Measurements from ENCODE around the gene APOL2.
"Not testable (repeated sequence)": the region's sequence is repeated elsewhere in the genome, so short reads cannot be mapped to it uniquely, and the experiment has no call there.

APOL2 gene

GRCh38 chr22:36239401-36240171 lies at the start of gene APOL2:
TSS of gene APOL2 (minus strand) at chr22:36239527. CDS start at chr22:36233162, 6,365 bp downstream.
- peak; percentile 86 for DNase-seq

DNA sequence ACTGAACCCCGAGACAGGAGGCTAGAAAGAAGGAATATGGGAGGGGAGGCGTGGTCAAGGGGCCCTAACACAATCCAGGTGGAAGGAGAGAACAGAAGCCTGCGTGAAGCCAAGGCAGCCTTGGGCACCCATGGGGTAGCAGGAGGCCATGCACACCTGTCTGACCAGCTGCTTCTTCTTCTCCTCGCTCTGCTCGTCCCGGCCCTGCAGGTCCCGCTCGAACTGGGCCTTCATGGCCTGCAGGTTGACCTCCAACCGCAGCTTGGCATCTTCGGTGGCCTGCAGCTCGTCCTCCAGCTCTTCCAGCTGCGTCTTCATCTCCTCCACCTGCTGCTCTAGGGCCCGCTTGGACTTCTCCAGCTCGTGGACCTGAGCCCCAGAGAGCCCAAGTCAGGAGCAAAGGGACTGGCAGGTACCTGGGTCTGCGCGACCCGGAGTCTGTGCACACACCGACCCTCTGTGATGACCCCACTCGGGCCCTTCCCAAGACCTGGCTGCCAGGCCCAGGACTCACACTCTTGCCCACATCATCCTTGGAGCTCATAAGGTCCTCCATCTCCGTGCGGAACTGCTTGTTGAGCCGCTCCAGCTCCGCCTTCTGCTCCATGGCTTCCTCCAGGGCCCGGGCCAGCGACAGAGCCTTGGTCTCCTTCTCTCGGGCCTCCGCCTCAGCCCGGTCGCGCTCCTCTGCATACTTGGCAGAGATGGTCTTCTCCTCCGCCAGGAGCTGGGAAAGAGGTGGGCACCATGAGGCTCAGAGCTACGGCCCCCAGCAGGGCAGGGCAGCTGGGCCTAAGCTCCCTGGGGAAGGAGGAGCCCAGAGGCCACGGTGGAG lies 49.5 kb upstream of the APOL2 start:
- no peak for DNase-seq

DNA sequence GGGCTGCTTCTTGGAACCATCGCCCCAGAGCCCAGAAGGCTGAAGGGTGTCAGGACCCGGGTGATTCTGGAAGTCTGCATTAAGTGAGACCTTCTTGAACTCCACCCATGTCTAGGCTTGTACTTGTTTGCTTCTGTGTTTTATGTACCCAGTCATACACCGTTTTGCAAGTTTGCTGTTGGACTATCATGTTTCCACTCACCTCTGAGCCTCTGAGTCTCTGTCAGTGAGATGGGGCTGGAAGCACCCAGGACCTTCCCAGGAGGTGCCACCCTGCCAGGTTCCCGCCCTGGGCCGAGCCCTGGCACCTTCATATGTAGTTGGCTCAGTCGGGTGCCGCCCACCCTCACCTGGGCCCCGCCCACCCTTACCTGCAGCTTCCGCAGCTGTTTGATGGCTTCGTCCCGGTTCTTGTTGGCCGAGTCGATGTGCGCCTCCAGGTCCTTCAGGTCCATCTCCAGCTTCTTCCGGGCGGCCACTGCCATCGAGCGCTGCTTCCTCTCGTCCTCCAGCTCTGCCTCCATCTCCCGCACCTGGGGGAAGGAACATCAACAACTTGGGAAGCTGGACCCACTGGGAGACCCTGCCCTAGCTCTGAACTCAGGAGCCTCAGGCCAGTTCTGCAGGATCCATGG lies 48.7 kb upstream of the APOL2 start:
- DNase-seq: no peak

DNA sequence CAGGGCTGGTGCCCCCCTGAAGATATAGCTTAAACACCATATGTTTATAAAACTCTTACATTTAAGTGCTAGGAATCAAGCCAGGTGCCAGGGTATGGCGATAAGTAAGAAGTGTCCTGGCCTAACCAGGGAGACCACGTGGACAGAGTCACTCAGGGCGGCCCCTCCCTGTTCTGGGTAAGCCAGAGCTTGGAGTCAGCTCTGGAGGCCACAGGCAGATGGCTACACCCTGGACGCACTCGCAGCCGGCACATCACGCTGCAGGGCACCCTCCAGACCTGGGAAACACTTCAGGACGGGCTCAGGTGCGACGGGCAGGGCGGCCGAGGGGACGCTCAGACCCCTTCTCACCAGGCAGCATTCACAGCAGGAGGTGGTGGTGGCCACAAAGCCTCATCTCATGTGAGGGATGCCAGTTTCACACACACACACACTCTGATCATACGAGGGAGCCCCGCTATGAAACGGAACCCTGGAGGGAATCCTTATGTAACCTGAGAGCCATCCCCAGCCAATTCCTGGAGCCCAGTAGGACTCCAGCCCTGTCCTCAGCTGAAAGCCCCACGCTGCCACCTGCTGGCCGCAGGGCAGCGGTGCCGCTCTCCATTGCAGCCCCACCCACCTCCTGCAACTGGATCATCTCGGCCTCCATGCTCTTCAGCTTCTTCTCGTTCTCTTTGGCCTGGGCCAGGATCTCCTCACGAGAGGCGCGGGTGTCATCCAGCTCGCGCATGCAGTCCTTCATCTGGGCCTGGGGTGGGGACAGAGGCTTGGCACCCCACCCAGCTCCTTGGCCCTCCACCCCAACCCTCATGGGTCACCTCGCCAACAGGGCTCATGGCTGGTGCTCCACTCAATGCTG lies 47.0 kb upstream of the APOL2 start:
- peak; percentile 68 for DNase-seq

DNA sequence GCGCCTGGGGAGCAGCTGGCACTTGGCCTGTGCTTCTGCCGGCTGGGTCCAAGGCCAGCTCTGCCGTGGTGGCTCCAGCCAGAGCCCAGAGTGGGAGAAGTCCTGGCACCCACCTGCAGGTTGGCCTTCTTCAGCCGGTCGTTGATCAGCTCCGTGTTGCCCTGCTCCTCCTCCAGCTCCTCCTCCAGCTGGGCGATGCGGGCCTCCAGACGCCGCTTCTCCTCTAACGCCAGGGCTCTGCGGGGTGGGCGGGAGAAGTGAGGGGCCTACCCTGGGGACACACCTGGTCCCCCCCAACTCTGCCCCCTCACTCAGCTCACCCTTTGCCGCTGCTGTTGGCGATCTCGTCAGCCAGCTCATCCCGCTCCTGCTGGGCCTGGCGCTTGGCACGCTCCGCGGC lies 46.2 kb upstream of the APOL2 start:
- no peak for DNase-seq

DNA sequence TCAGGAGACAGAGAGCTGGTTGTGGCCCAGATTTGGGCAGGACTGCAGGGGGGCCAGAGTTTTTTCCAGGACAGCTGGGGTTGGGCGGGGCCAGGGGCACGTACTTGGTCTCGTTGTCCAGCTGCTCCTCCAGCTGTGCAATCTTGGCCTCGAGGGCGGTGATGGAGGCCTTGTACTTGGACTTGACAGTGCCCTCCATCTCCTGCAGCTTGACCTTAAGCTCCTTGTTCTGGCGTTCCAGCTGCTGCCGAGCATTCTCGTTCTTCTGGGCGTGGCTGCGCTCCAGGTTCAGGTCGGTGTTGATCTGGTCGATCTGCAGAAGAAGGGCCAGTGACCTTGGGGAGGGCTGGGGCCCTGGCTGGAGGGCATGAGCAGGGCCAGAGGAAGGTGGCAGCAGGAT lies 45.7 kb upstream of the APOL2 start:
- no peak for DNase-seq

GRCh38 chr22:36284171-36284571 lies 44.8 kb upstream of the APOL2 start:
- DNase-seq: no peak

DNA sequence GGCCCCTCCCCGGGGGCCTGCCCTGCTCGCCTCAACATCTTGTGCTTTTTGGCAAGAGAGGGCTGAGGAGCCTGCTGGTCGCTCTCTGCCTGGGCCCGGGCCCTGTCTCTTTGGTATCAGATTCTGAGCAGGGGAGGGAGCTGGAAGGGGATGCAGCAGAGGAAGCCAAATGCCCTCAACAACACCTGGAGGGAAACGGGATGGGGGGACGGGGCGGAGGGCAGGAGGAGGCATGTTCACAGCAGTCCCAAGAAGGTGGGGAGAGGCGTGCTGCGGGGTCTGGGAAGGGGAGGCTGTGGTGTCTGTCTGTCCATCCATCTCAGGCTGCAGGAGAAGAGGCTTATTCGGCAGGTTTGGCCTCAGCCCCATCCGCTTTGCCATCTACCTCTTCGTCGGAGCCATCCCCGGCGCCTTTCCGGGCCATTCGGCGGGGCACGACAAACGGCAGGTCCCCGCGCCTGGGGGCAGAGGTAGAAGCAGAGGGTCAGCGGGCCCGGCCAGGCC lies 43.1 kb upstream of the APOL2 start:
- no peak for DNase-seq

DNA sequence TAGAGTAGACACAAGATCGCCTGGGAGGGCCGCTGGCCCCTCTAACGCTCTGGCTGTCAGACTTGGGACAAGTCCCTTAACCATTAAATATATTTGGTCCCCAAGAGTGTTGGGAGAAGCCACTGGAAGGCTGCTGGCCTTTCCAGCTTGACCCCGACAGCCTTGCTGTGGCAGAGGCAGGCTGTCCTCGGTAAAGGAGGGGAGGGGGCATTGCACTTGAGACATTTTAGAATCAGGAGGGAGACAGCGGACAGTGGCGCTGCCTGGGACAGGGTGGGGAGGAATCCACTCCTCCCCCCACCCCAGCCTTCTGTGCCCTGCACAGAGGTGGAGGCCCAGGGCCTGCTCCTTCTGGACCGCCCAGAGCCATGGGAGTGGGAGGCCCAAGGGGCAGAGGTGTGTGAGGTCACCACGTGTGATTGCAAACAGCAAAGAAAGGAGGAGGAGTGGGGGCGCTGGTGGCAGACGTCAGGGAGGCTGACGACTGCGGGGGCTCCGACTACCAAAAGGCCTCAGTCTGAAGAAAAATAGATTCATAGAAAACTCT lies 42.5 kb upstream of the APOL2 start:
- no peak for DNase-seq

DNA sequence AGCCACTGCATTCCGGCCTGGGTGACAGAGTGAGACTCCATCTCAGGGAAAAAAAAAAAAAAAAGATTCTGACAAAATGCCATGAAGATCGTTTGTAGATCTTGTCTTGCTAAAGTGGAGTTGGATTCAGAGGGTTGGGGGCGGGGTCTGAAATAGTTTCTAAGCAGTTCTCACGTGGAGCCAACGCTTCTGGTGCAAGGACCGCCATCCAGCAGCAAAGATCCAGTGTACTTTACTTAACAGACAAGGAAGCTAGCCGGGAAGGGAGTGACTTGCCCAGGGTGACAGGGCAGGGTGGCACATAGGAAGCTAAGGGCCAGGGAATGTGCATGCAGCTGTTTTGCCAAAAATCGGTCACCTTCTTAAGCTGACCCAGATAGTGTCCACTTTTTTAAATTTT lies 41.1 kb upstream of the APOL2 start:
- no peak for DNase-seq

GRCh38 chr22:36279219-36279666 lies 39.9 kb upstream of the APOL2 start:
- no peak for DNase-seq

DNA sequence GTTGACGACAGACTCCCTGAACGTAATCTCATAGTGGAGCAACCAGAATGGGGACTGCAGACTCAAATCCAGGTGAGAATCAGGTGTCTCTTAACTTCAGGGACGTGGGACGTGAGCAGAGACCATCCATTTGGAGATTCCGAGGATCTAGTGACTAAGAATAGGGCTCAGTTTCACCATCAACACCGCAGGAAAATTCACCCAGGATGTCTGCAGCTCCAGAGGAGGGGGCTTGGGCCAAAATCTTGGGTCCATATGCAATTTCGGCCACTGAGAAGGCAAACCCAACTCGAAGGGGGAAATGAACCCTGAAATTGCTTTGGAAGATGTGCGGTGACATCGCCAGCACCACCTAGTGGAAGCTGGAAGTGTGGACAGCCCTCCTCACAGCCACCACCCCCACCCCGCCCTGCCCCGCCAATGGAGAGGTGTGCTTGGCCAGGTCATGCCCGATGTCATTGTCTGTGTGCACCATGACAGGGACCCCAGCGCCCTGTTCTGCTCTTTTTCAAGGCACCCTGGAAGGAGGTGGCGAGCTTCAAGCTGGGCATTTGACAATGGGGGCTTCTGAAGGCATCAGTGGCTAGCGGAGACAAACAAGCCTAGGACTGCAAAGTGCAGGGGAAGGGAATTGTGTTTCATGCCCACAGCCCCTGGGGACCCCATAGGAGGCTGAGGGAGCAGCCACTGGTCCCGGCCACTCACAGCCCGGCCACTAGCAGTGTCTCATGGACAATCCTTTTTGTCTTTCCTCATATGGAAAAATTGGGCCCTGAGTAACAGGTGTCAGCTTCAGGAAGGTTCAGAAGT lies 38.4 kb upstream of the APOL2 start:
- peak; percentile 71 for DNase-seq

GRCh38 chr22:36274531-36274930 lies 35.2 kb upstream of the APOL2 start:
- DNase-seq: no peak

GRCh38 chr22:36271951-36272350 lies 32.6 kb upstream of the APOL2 start:
- not testable (repeated sequence) for DNase-seq

GRCh38 chr22:36271231-36271630 lies 31.9 kb upstream of the APOL2 start:
- DNase-seq: not testable (repeated sequence)

GRCh38 chr22:36267896-36268485 lies 28.7 kb upstream of the APOL2 start:
- no peak for DNase-seq

DNA sequence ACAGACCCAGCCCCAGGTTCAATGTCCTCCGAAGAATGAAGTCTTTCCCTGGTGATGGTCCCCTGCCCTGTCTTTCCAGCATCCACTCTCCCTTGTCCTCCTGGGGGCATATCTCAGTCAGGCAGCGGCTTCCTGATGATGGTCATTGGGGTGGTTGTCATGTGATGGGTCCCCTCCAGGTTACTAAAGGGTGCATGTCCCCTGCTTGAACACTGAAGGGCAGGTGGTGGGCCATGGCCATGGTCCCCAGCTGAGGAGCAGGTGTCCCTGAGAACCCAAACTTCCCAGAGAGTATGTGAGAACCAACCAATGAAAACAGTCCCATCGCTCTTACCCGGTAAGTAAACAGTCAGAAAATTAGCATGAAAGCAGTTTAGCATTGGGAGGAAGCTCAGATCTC lies 27.7 kb upstream of the APOL2 start:
- no peak for DNase-seq

DNA sequence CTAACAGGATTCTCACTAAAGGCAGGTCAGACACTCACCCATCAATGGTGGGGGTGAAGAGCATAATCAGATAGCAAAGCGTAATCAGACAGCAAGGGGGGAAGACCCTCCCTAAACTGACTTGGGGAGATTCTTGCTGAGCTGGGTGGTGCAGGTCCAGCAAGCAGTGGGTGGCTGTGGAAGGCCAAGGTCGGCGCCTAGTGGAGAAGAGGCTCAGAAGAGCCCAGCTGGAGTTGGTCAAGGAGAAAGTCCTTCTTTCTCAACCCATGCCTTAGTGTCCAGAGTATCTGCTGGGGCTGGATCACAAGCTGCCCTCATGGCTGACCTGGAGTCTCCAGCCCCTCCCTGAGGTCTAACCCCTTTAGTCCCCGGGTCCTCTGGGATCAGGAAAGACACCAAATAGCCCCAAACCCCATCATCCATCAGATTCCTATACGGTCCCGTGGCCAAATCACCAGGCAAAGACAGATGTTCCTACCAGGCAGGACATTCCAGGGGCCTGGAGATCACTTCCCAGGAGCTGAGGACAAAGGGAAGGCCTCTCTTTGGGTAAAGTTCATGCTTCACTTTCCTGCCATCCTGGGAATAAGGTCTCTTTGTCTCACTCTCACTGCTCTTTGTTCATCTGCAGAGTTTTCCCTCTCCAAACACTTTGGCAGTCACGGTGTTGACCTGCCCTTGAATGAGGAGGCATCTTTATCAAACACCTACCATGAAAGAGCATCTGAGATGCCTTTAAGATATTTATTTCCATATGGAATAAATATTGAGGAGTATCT lies 24.7 kb upstream of the APOL2 start:
- DNase-seq: not testable (repeated sequence)

DNA sequence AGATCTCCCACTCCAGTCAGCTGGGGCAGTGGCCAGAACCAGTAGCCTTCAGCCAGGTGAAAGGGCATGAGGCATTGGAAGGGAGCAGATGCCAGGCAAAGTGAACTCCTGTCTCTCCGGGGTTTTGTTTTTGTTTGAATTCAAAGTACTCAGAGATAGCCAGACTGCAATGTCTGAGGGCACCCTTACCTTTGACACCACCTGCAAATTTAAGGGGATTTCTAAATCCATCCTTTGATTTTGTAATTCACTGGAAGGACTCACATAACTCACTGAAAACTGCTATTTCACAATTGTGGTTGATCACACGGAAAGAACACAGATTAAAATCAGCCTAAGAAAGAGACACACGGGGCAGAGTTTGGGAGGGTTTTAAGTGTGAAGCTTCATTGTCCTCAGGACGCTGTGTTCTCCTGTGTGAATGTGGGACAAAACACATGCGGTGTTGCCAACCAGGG lies 23.9 kb upstream of the APOL2 start:
- DNase-seq: not testable (repeated sequence)

GRCh38 chr22:36262307-36262706 lies 23.0 kb upstream of the APOL2 start:
- not testable (repeated sequence) for DNase-seq

Measured in stimulated activated CD4-positive, alpha-beta T cell treated with anti-CD3 and anti-CD28 coated beads, Interleukin-4, amount 100 ng/mL, for 24 hours (primary cell).